Esophagus squamous epithelium (tissue), 5 donors: Measurements from ENCODE around the gene GPC5. TPM values are rescaled to one million over a fixed set of nuclear protein-coding genes. Genes with fewer than 3 reads are reported as not detected.

Experiments
- DNase-seq: peaks from one replicate; lab custom pipeline; 2025; lab: John Stamatoyannopoulos, UW
- H3K27ac ChIP-seq, 4 donors: fragments of 200-600 bp; sonication (generic); one replicate each; pipeline ENCODE4 v1.5.1; 2016 to 2019; ENCODE audit warnings: mild to moderate bottlenecking in 1 of 4
- H3K27me3 ChIP-seq, 4 donors: fragments of 200-600 bp; sonication (generic); 1 replicate in 3 of 4; 2 replicates in 1 of 4; pipeline versions ENCODE4 v1.5.1 to v1.6.0; 2017 to 2021; ENCODE audit warnings: antibody characterized with exemption in 1 of 4
- H3K36me3 ChIP-seq, 3 donors: fragments of 200-600 bp; sonication (generic); one replicate each; pipeline ENCODE4 v1.5.1; 2016 to 2019
- H3K4me1 ChIP-seq, 3 donors: fragments of 200-600 bp; sonication (generic); one replicate each; pipeline ENCODE4 v1.5.1; 2017 to 2019
- H3K4me3 ChIP-seq, 4 donors: fragments of 200-600 bp; sonication (generic); 1 replicate in 3 of 4; 2 replicates in 1 of 4; pipeline ENCODE4 v1.5.1; 2016 to 2019; ENCODE audit warnings: mild to moderate bottlenecking in 2 of 4, moderate library complexity in 1 of 4
- H3K9me3 ChIP-seq, 3 donors: fragments of 200-600 bp; sonication (generic); one replicate each; pipeline ENCODE4 v1.5.1; 2016 to 2019
- POLR2A ChIP-seq, 4 donors: fragments of 450-650 bp; IDR thresholded peaks; one replicate each; pipeline ENCODE4 v1.6.1; 2017; ENCODE audit warnings: antibody characterized with exemption in 4 of 4, mild to moderate bottlenecking in 4 of 4, moderate library complexity in 3 of 4
- WGBS, 2 donors: methylation state at CpG; one replicate each; pipeline ENCODE4 v1.1.5; 2018; 5-methylcytosine and 5-hydroxymethylcytosine counted together
- intact Hi-C: fragments of 100-400 bp; cut with DNase I; formaldehyde crosslinking; loops from one replicate; pipeline ENCODE4 v1.15.0; 2022
- total RNA-seq, 4 donors: library from RNA; depleted of rRNA; stranded (reverse); fragments of >200 nt; gene quantifications; one replicate each; pipeline ENCODE4 v1.1.0, GENCODE V29; 2016
- TF ChIP-seq, protein P1 (sequence below), 6 experiments: fragments of 450-650 bp in 4 of 6; fragments of 200-600 bp in 2 of 6; sonication (generic) in 2 of 6; IDR thresholded peaks; one replicate each; pipeline ENCODE4 v1.5.1; 2016 to 2019; ENCODE audit warnings: antibody characterized with exemption in 6 of 6, mild to moderate bottlenecking in 4 of 6, moderate library complexity in 4 of 6
- donor health status: DM: yes; HTN: yes; CAD: no.

Gene GPC5
- total RNA-seq, 4 donors from 2014 or later: not detected

DNA sequence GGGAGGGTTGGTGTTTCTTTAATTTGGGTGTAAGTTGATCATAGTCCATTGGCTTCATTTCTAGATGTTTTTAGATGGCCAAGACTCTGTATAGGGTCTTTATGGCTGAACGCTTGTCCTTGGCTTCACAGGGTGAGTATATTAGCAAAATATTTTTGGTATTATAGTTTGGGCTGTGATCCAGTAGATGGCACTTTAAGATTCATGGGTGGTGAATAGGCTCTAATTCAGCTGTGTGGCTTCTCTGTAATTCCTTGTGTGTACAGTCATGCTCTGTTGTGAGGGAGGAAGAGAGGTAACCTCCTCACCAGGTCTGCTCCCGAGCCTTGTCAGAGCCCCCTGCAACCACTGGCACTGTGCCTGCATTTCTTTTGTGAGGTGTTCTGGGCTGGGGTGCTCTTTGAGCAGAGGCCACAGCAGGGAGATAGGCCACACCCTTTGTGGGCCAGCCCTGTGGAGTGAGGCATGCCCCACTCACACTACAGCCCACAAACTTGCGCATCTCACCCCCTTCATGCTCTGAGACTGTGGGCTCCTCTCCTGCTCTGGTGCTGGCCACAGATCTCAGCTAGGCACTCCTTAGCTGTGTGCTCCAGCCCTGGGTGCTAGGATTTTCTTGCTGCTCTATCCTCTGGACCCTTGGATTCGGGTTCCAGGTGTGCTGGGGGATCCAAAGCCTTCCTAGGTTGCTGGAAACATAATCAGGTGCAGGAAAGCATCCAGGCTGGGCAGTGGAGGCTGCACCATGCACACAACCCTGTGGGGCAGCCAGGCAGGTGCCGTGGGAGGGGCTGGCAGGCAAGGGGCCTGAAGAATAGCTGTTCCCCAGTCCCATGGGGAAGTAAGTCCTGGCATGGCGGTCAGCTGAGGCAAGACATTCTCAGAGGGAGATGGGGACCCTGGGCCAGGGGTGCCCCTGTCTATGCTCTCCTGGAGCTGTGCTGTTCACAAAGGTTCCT is 193.9 kb downstream of the GPC5 start:
- TF ChIP-seq POLR2A (IDR thresholded peaks at IDR 0.05): no peak
- intact Hi-C loops: no loop called here
- Histone ChIP-seq H3K4me3 (no peak overlapping the region), H3K4me1 (no peaks in the 10 kb centered on the region), H3K27ac (no peak overlapping the region), H3K36me3 (no peaks in the 10 kb centered on the region), H3K27me3 (no peaks in the 10 kb centered on the region), H3K9me3 (peaks cover 0 to 9% (median 4%) of the 10 kb centered on the region in 3 donors)
- WGBS, 2 donors: 79 to 83% methylated on average over 3 to 4 of the region's 6 CpGs
- no peak for DNase-seq

DNA sequence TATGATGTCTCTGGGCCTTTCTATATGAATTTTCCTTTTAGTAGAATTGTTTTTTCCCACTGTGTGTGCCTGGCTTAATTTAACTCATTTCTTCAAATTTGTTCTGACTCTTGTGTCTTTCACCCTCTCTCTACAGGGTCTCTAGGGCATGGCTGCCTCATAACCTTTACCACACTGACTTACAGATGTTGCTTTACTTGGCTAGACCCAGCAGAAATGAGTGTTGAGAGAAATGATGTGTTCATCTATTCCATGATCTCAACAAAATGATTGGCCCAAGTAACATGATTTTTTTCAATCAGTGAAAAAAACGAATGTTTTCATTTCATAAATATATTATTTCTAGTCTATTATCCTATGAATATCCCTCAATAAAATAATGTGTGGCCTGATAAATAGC is 195.0 kb downstream of the GPC5 start:
- DNase-seq: no peak
- TF ChIP-seq, protein P1, sequence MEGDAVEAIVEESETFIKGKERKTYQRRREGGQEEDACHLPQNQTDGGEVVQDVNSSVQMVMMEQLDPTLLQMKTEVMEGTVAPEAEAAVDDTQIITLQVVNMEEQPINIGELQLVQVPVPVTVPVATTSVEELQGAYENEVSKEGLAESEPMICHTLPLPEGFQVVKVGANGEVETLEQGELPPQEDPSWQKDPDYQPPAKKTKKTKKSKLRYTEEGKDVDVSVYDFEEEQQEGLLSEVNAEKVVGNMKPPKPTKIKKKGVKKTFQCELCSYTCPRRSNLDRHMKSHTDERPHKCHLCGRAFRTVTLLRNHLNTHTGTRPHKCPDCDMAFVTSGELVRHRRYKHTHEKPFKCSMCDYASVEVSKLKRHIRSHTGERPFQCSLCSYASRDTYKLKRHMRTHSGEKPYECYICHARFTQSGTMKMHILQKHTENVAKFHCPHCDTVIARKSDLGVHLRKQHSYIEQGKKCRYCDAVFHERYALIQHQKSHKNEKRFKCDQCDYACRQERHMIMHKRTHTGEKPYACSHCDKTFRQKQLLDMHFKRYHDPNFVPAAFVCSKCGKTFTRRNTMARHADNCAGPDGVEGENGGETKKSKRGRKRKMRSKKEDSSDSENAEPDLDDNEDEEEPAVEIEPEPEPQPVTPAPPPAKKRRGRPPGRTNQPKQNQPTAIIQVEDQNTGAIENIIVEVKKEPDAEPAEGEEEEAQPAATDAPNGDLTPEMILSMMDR (IDR thresholded peaks at IDR 0.05): no peak
- no peak for TF ChIP-seq POLR2A (IDR thresholded peaks at IDR 0.05)
- Histone ChIP-seq H3K36me3 (no peaks in the 10 kb centered on the region), H3K4me1 (no peaks in the 10 kb centered on the region), H3K27me3 (no peaks in the 10 kb centered on the region), H3K9me3 (peaks cover 0 to 9% (median 4%) of the 10 kb centered on the region in 3 donors), H3K4me3 (no peak overlapping the region), H3K27ac (no peak overlapping the region)
- WGBS, 2 donors: 33 to 52% methylated on average over 1 of the region's 1 CpG
- intact Hi-C loops: no loop called here

DNA sequence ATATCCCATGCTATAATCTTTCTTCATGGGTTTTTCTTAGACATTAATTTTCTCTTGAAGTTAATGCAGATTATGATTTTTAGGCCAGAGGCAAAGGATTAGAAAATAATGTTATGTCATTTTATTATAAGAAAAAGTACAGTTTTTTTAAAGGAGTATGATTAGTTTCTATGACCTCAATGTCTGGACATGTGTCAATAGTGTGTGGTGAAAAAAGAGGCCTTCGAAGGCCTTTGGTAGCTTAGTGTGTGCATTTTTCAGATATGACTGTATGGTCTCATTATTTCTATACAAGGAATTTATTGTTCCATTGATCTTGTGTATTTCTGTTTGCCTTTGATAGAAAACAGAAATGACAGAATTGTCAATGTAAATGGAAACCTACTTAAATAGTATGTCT is 195.6 kb downstream of the GPC5 start:
- no peak for DNase-seq
- Histone ChIP-seq H3K36me3 (no peaks in the 10 kb centered on the region), H3K27ac (no peak overlapping the region), H3K27me3 (no peaks in the 10 kb centered on the region), H3K4me1 (no peaks in the 10 kb centered on the region), H3K9me3 (peaks cover 0 to 9% (median 4%) of the 10 kb centered on the region in 3 donors), H3K4me3 (no peak overlapping the region)
- intact Hi-C loops: no loop called here
- TF ChIP-seq, protein P1 (IDR thresholded peaks at IDR 0.05): no peak
- TF ChIP-seq POLR2A (IDR thresholded peaks at IDR 0.05): no peak
- 58 to 60% methylated on average over 1 of the region's 1 CpG for WGBS, 2 donors

DNA sequence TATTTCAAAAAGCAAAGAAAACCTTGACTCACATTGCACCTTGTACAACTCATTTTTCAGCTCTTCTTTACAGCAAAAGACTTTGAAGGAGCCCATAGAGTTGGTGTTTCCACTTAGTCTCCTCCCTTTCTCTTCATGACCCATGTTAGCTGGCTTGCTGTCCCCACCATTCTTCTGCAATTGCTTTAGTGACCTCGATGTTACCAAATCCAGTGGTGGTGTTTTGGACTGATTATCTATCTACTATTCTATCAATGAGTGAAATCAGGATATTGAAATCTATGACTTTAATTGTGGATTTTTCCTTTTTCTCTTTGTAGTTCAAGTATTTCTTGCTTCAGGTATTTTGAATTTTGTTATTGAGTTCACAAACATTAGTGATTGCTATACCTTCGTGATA is 197.3 kb downstream of the GPC5 start:
- no peaks in the 10 kb centered on the region for H3K36me3 ChIP-seq
- no peaks in the 10 kb centered on the region for H3K4me1 ChIP-seq
- intact Hi-C loops: no loop called here
- H3K4me3 ChIP-seq: no peak overlapping the region
- H3K27ac ChIP-seq: no peak overlapping the region
- TF ChIP-seq, protein P1 (IDR thresholded peaks at IDR 0.05): no peak
- TF ChIP-seq POLR2A (IDR thresholded peaks at IDR 0.05): no peak
- H3K27me3 ChIP-seq: no peaks in the 10 kb centered on the region
- WGBS, 2 donors: 46 to 50% methylated on average over 2 of the region's 2 CpGs
- no peak for DNase-seq
- H3K9me3 ChIP-seq: peaks cover 0 to 9% (median 4%) of the 10 kb centered on the region in 3 donors

DNA sequence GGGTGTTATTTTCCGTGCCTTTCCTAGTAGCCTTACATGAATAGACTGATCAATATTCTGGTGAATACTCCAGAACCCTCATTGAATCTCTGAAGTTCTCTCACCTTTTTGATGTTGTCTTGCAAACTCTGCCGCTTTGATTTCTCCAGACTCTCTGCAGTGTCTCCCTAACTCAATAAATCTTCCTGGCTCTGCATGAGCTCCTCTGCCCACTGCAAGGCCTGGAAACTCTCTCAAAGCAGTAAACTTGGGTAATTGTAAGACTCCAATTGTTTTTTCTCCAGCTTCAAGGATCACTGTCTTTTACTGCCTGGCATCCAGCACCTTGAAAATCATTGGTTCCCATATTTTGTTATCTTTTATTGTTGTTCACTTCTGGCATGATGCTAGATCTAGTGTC is 198.4 kb downstream of the GPC5 start:
- TF ChIP-seq POLR2A (IDR thresholded peaks at IDR 0.05): no peak
- TF ChIP-seq, protein P1 (IDR thresholded peaks at IDR 0.05): no peak
- DNase-seq: no peak
- WGBS, 2 donors: 80 to 86% methylated on average over 2 of the region's 2 CpGs
- intact Hi-C loops: no loop called here
- no peak overlapping the region for H3K4me3 ChIP-seq
- H3K4me1 ChIP-seq: no peaks in the 10 kb centered on the region
- H3K27ac ChIP-seq: no peak overlapping the region
- H3K9me3 ChIP-seq: peaks cover 0 to 9% (median 4%) of the 10 kb centered on the region in 3 donors
- no peaks in the 10 kb centered on the region for H3K27me3 ChIP-seq
- H3K36me3 ChIP-seq: no peaks in the 10 kb centered on the region
